HG03139 (cell line): ENCODE data around the gene IFT57.
"Not testable (repeated sequence)": the region's sequence is repeated elsewhere in the genome, so short reads cannot be mapped to it uniquely, and the experiment has no call there.

ENCODE experiments used
- ATAC-seq: cut with Tn5 transposase; IDR thresholded peaks from one replicate; pipeline ENCODE4 v1.9.1; 2021; ENCODE audit not compliant: unreplicated experiment

IFT57 gene

DNA sequence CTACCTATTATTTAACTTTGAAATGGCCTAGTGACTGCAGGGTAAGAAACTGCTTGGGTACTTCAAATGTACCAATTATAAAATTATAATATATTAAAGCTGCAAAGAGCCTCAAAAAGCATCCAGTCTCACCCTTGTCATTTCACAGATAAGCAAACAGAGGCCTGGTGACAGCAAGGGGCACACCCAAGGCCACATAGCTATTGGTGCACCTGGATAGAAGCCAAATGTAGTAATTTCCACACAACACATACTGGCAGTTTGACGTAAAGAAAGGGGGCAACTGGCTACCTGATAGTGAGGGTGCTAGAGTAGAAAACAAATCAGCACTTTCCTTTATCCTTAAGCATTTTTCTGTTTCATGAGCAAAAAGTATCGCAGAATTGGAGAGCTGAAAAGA is 51.1 kb downstream of the IFT57 start:
- no peak for ATAC-seq

DNA sequence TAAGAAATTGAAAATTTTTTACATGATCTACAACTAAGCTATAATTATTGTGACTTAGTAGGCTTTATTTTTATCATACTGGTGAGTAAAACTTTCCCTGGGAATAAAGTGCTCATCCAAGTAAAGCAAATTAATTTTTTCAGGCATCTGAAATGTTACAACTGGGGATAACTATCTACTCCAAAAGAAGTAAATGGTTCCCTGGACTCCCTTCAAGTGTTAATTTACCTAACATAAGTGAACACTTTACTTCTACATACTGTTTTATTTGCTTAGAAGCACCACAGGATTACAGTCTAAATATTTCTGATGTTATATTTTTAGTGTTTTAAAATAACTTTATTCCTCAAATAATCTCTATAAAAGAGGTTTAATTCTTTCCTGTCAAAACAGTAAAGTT is 57.8 kb downstream of the IFT57 start:
- no peak for ATAC-seq

- no peak for ATAC-seq
Observed at GRCh38 chr3:108159865-108160264, 62.4 kb downstream of the IFT57 start.

DNA sequence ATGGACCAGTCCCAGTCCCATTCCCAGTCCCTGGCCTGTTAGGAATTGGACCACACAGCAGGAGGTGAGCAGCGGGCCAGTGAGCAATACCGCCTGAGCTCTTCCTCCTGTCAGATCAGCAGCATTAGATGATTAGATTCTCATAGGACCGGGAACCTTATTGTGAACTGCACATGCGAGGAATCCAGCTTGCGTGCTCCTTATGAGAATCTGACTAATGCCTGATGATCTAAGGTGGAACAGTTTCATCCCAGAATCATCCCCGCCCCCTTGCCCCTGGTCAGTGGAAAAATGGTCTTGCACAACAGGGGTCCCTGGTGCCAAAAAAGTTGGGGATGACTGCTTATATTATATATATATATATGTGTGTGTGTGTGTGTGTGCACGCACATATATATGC is 63.1 kb downstream of the IFT57 start:
- no peak for ATAC-seq

GRCh38 chr3:108158251-108158650 is 64.0 kb downstream of the IFT57 start:
- no peak for ATAC-seq

- no peak for ATAC-seq
Observed at GRCh38 chr3:108157273-108157672, 65.0 kb downstream of the IFT57 start.

GRCh38 chr3:108156312-108156853 is 65.8 kb downstream of the IFT57 start:
- no peak for ATAC-seq

- not testable (repeated sequence) for ATAC-seq
Observed at GRCh38 chr3:108155642-108156041, 66.6 kb downstream of the IFT57 start.

DNA sequence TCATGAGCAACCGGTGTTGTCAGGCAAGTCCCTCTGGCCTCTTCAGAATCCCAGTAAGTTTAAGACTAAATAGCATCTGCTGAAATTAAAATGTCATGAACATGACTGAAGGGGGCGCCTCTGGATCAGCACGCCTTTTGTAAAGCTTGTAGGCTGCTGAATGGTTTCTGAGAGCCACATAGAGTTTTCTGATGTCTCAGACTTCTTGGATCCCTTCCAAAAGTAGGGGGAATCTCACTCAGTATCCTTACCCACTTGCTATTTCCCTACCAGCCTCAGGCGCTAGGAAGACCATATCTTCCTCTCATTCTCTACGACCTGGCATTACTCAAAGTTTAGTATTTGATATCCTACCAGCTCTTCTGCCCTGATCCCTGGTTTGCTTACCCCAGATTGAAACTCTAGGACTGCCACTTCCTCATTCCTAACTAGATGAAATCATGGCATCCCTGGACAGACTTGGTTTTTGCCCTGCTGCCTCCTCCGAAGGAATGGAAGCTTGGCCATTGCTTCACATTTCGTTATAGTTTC is 68.7 kb downstream of the IFT57 start:
- ATAC-seq = no peak

DNA sequence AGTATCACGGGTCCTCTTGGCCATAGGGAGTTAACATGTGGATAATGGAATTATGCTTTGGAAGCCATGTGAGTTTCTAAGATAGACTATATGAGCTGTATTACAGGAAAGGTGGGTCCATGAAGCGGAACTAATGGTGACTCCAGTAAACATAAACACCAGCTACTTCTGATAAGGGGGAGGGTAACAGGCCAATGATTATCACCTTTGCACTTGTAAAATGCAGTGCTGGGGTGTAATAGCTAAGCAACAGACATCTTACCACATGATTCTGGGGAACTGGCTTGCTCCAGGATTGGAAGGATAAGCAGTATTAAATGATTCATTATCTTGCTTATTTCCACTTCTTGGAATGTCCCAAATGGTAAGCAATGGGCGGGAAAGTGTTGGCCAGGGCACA is 70.0 kb downstream of the IFT57 start:
- no peak for ATAC-seq

DNA sequence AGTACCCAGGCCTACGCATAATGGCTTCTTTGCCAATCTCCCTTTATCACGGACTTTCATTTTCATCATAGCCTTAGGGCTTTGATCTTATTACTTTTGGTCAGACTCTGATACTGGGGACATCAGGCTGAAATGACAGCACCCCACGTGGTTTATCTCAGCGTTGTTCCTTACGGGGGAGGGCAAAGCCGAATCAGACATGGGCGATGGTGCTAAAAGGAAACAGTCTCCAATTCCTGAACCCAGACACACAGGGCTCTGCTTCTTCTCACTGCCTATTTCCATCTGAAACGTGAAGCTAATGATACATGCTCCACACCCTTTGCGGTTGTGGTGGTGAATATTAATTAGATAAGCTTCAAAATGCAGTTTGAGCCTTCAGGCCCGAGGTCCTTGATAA is 72.0 kb downstream of the IFT57 start:
- ATAC-seq = no peak

DNA sequence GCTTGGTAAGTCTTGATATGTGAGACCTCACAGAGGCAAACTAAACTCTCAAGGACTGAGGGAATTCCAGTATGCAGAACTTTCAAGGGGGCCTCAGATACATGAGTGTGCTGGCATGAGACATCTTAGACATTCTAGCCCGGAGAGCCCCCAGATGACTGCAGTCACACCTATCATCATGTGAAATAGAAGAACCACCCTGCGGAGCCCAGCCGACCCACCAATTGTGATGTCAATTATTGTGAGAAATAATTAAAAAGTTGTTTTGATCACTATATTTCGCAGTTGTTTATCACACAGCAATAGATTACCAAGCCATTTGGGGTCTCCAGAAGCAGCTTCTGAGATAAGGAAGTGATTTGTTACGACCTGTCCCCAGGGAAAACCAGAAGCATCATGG is 76.1 kb downstream of the IFT57 start:
- ATAC-seq = no peak

DNA sequence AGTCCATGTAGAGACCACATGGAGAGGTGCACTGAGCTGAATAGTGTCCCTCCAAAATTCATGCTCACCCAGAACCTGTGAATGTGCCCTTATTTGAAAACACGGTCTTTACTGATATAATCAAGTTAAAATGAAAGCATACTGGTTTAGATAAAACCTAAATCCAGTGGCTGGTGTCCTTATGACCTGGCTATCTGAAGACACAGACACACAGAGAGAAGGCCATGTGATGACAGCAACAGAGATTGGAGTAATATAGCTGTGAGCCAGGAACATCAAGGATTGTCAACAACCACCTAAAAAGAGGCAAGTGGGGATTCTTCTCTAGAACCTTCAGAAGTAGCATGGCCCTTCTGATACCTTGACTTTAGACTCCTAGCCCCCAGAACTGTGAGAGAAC is 76.6 kb downstream of the IFT57 start:
- no peak for ATAC-seq

DNA sequence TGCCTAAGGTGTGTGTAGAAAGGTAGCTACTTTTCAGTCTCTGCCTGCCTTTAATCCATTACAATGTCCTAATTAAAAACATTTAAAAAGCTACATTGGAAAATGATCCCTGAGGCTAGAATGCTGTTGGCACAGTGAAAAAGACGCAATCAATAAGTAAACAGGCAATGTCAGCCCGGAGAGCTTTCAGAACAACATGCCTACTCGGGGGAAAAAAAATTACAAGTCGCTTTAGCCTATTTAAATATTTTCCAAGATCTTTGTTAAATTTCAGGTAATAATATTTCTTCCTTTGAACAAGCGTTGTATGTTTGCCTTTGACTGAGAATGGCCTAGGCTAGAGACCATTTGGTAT is 84.8 kb downstream of the IFT57 start:
- no peak for ATAC-seq

DNA sequence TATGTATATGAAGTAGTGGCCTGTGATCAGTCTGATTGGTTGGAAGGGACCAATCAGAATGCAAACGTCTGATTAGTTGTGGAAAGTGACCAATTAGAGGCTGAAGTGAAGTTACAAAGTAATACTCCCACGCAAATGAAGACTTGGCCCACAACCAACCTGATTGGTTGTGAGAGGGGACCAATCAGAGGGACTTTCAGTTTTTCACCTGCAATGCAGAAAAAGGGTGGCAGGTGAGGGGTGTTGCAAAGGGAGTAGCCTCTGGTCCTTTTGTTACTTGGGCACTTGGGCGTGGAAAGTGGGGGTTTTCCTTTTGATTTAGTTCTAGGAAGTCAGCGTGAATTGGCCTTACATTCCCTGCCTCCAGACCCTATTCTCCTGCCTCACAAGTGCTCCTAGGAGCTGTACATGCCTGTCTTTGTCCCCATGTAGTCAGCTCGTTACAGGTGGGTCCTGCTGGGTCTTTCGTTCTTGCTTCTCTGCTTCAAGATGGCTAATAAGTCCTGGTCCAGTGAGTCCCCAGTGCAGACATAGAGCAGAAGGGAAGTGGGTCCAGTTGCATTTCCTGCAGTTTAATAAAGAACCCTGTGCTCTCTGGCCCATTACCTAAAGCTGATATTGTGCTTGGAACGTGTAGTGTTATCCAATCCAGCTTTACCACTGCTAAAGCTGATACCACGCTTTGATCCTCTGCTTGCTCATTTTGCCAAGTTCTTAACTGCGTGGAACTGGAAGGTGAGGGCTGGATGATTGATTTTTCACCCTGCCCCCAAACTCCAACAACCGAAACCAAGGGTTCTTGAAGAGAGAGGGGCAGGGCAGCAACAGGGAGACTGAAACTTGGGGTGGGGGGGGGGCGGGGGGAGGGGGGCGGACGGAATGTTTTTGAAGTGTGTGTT is 85.4 kb downstream of the IFT57 start:
- ATAC-seq = no peak

GRCh38 chr3:108134555-108134880 is 87.7 kb downstream of the IFT57 start:
- ATAC-seq = no peak

DNA sequence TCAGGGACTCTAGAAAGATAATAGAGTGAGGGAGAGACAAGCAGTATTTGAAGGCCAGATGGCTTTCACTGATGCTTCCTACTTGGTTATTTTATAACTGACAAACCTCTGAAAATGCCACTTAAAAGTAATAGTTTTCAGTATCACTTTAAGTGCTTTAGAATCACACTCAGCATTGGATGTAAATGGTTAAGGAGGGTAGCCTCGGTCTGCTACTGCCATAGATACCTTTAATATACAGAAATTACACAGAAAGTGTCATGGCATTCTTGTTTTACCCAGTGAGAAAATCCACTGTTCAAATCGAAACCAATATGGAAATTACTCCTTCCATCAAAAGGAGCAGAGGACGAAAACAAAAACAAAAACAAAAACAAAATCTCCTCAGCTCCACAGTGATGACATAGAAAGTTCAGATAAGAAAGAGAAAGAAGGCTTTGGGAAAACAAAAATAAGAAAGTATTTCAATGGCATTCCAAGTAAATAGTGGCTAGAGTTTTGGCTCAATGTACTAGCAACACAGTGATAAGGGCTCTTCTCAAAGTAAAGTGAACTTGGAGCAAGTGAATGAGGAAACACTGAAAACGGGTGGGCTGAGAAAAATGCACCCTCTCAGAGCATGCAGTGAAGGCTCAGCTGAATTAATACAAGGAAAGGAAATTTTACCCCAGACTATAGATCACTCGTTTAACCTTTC is 88.2 kb downstream of the IFT57 start:
- ATAC-seq = no peak

DNA sequence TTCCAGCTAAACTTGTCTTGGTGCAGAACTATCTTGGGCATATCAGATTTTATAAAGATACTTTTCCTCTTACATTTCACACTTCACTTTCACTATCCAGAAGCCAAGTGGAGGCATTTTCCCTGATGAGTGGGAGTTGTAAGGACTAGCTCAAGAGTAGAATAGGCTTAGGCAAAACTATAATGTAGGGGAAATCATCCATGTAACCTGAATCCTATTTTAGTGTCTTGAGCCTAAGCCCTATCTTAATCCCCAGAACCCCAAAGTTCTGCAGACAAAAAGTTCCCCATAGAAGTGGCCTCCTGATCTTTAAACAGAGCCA is 89.2 kb downstream of the IFT57 start:
- no peak for ATAC-seq

- ATAC-seq = no peak
Observed at GRCh38 chr3:108131475-108132134, 90.6 kb downstream of the IFT57 start.

- ATAC-seq = no peak
Observed at GRCh38 chr3:108130701-108131474, 91.3 kb downstream of the IFT57 start.

DNA sequence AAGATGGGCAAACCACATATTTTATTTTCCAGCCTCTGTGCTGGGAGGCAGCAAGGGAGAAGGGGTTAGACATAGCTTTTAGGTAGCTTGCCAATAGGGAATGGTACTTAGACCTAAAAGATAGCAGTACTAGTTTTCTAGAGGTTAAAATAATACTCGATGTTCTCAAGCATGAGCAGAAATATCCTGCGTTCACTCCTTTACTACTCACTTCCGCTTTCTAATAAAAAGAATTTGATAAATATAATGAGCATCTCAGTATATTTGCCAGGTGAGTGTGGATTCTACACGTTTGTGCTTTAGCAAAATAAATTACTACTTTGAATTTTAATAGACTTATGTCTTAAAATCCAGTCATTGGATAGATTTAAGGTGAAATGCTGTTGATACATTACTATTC is 92.0 kb downstream of the IFT57 start:
- no peak for ATAC-seq
